IMR-90 (cell line): ENCODE measurements around the gene LTN1. TPM values are rescaled to one million over a fixed set of nuclear protein-coding genes. Genes with fewer than 3 reads are reported as not detected.
A peak's percentile ranks its signal among the peaks of the same experiment; 100 is the strongest.

Experiments used
- ATAC-seq: fragments of 200-7000 bp; cut with Tn5 transposase; 2 replicates; pipeline ENCODE4 v1.9.1; 2020; ENCODE audit warnings: low read depth, mild to moderate bottlenecking, moderate library complexity
- BruUV-seq: library from RNA; stranded (reverse); fragments of 400-500 nt; replicated peaks from 2 replicates; lab custom pipeline; 2021; lab: Mats Ljungman, UMichigan
- CTCF ChIA-PET: fragments of 300-600 bp; formaldehyde crosslinking; extraction: SDS; loops from one replicate; lab custom pipeline; 2021; ENCODE audit warnings: antibody characterized with exemption; lab: Yijun Ruan, JAX
- POLR2A ChIA-PET: fragments of 300-600 bp; sonication (Branson Sonifier 250); formaldehyde crosslinking; loops from one replicate; lab custom pipeline; 2022; ENCODE audit warnings: antibody characterized with exemption; ENCODE audit not compliant: unreplicated experiment; lab: Charles Lee
- DNase-seq: peaks from one replicate; pipeline ENCODE4 v3.0.0; 2013
- H2AFZ ChIP-seq: replicated peaks from 2 replicates; pipeline ENCODE3; 2013; ENCODE audit warnings: low read length, mild to moderate bottlenecking; ENCODE audit not compliant: poor library complexity
- H2AK5ac ChIP-seq: 2 replicates; pipeline ENCODE4 v1.6.1; 2013; ENCODE audit warnings: low read depth, low read length, inconsistent platforms
- H2AK9ac ChIP-seq: replicated peaks from 2 replicates; pipeline ENCODE3; 2013; ENCODE audit warnings: mild to moderate bottlenecking, low read depth, low read length, moderate library complexity; ENCODE audit not compliant: poor library complexity
- H2BK120ac ChIP-seq: 2 replicates; pipeline ENCODE4 v1.6.1; 2013; ENCODE audit warnings: low read depth, low read length, inconsistent platforms
- H2BK15ac ChIP-seq: 3 replicates; pipeline ENCODE4 v1.6.1; 2013; ENCODE audit warnings: low read depth, low read length, inconsistent platforms
- H2BK20ac ChIP-seq: 2 replicates; pipeline ENCODE4 v1.6.1; 2013; ENCODE audit warnings: low read depth, mild to moderate bottlenecking, inconsistent platforms, low read length, moderate library complexity
- H2BK5ac ChIP-seq: 2 replicates; pipeline ENCODE4 v1.6.1; 2013; ENCODE audit warnings: mild to moderate bottlenecking, low read depth, low read length, inconsistent platforms; ENCODE audit not compliant: poor library complexity, severe bottlenecking
- H3K14ac ChIP-seq: replicated peaks from 2 replicates; pipeline ENCODE4 v1.6.1; 2013; ENCODE audit warnings: low read depth, low read length, inconsistent platforms
- H3K18ac ChIP-seq: 2 replicates; pipeline ENCODE4 v1.6.1; 2013; ENCODE audit warnings: low read depth, low read length, control low read depth
- H3K23ac ChIP-seq: 2 replicates; pipeline ENCODE4 v1.6.1; 2013; ENCODE audit warnings: low read depth, low read length, inconsistent platforms
- H3K27ac ChIP-seq: 2 replicates; pipeline ENCODE4 v1.5.1; 2013; ENCODE audit warnings: mild to moderate bottlenecking, control low read depth, low read length; ENCODE audit not compliant: insufficient read depth
- H3K27me3 ChIP-seq: 2 replicates; pipeline ENCODE4 v1.6.1; 2013; ENCODE audit warnings: low read length; ENCODE audit not compliant: control insufficient read depth, insufficient read depth
- H3K36me3 ChIP-seq: 2 replicates; pipeline ENCODE4 v1.6.1; 2013; ENCODE audit warnings: low read length, mixed read lengths; ENCODE audit not compliant: control insufficient read depth, insufficient read depth
- H3K4ac ChIP-seq: 2 replicates; pipeline ENCODE4 v1.6.1; 2013; ENCODE audit warnings: low read depth, low read length, inconsistent platforms
- H3K4me1 ChIP-seq: 2 replicates; pipeline ENCODE4 v1.6.1; 2013; ENCODE audit warnings: low read length, mixed read lengths; ENCODE audit not compliant: control insufficient read depth, insufficient read depth
- H3K4me2 ChIP-seq: 2 replicates; pipeline ENCODE4 v1.6.1; 2013; ENCODE audit warnings: low read depth, mild to moderate bottlenecking, control low read depth, low read length, moderate library complexity
- H3K4me3 ChIP-seq: 2 replicates; pipeline ENCODE4 v1.5.1; 2013; ENCODE audit warnings: low read depth, mild to moderate bottlenecking, control low read depth, low read length, moderate library complexity; ENCODE audit not compliant: insufficient read depth
- H3K56ac ChIP-seq: 2 replicates; pipeline ENCODE4 v1.6.1; 2013; ENCODE audit warnings: low read length, inconsistent platforms; ENCODE audit not compliant: insufficient read depth; ENCODE audit errors: extremely low read depth
- H3K79me1 ChIP-seq, 2 experiments: 2 replicates each; pipeline ENCODE4 v1.6.1; 2013; ENCODE audit warnings: low read length in 2 of 2, inconsistent platforms in 1 of 2, low read depth in 1 of 2
- H3K9ac ChIP-seq: 2 replicates; pipeline ENCODE4 v1.6.1; 2013; ENCODE audit warnings: low read depth, low read length, control low read depth
- H3K9me1 ChIP-seq: 2 replicates; pipeline ENCODE4 v1.6.1; 2013; ENCODE audit warnings: low read length, inconsistent platforms; ENCODE audit not compliant: insufficient read depth
- H3K9me3 ChIP-seq: 2 replicates; pipeline ENCODE4 v1.6.1; 2013; ENCODE audit warnings: low read length; ENCODE audit not compliant: control insufficient read depth, insufficient read depth
- H4K20me1 ChIP-seq: 2 replicates; pipeline ENCODE4 v1.6.1; 2013; ENCODE audit warnings: low read length, inconsistent platforms; ENCODE audit not compliant: insufficient read depth
- H4K5ac ChIP-seq: 2 replicates; pipeline ENCODE4 v1.6.1; 2013; ENCODE audit warnings: mild to moderate bottlenecking, low read depth, low read length, control low read depth
- H4K8ac ChIP-seq, 2 experiments: 2 replicates each; pipeline ENCODE4 v1.6.1; 2013; ENCODE audit warnings: low read depth in 2 of 2, low read length in 2 of 2, control low read depth in 1 of 2, inconsistent platforms in 1 of 2
- H4K91ac ChIP-seq: 2 replicates; pipeline ENCODE4 v1.6.1; 2013; ENCODE audit warnings: low read depth, low read length, inconsistent platforms; ENCODE audit not compliant: insufficient read depth
- BHLHE40 ChIP-seq: fragments of 150-350 bp; IDR thresholded peaks from 2 replicates; pipeline ENCODE4 v1.6.1; 2016; ENCODE audit warnings: mild to moderate bottlenecking, low read depth, low read length
- CEBPB ChIP-seq: IDR thresholded peaks from 2 replicates; pipeline ENCODE4 v1.6.1; 2012; ENCODE audit warnings: low read depth, low read length, improper control_type of control experiment
- CHD1 ChIP-seq: IDR thresholded peaks from 2 replicates; pipeline ENCODE4 v1.6.1; 2012; ENCODE audit warnings: low read depth, low read length, improper control_type of control experiment
- MAFK ChIP-seq: IDR thresholded peaks from 2 replicates; pipeline ENCODE4 v1.6.1; 2012; ENCODE audit warnings: low read depth, low read length, improper control_type of control experiment
- MXI1 ChIP-seq: IDR thresholded peaks from 2 replicates; pipeline ENCODE4 v1.6.1; 2012; ENCODE audit warnings: low read depth, mild to moderate bottlenecking, low read length, moderate library complexity, borderline replicate concordance
- NFE2L2 ChIP-seq: fragments of 150-350 bp; IDR thresholded peaks from 2 replicates; pipeline ENCODE4 v1.6.1; 2016; ENCODE audit warnings: low read depth, mild to moderate bottlenecking, low read length
- RAD21 ChIP-seq: IDR thresholded peaks from 2 replicates; pipeline ENCODE4 v1.6.1; 2012; ENCODE audit warnings: low read length, improper control_type of control experiment
- RCOR1 ChIP-seq: IDR thresholded peaks from 2 replicates; pipeline ENCODE4 v1.6.1; 2012; ENCODE audit warnings: mild to moderate bottlenecking, low read length, improper control_type of control experiment; ENCODE audit not compliant: insufficient replicate concordance
- RFX5 ChIP-seq: IDR thresholded peaks from 2 replicates; pipeline ENCODE4 v1.8.0; 2012; ENCODE audit warnings: low read depth, mild to moderate bottlenecking, low read length, moderate library complexity
- SMC3 ChIP-seq: fragments of 150-350 bp; IDR thresholded peaks from 2 replicates; pipeline ENCODE4 v1.6.1; 2016; ENCODE audit warnings: low read depth, mild to moderate bottlenecking, antibody characterized with exemption, low read length, moderate library complexity
- WGBS, 2 experiments: methylation state at CpG; one replicate each; pipeline versions ENCODE4 v1.1.5 to v1.1.7; 2013; ENCODE audit warnings: missing lambda C conversion rate in 2 of 2; ENCODE audit not compliant: insufficient read length in 1 of 2; ENCODE audit errors: extremely low coverage in 2 of 2; 5-methylcytosine and 5-hydroxymethylcytosine counted together
- dilution Hi-C: fragments of 300-500 bp; cut with HindIII; formaldehyde crosslinking; loops from one replicate; pipeline ENCODE4 v1.14.3; 2018; ENCODE audit warnings: low sequenced_read_pairs; ENCODE audit not compliant: unreplicated experiment
- in situ Hi-C: fragments of 300-500 bp; cut with MboI; formaldehyde crosslinking; loops from 3 replicates; pipeline ENCODE4 v1.14.3; 2019; ENCODE audit warnings: low sequenced_read_pairs, inconsistent platforms, mixed read lengths
- intact Hi-C: fragments of 100-400 bp; cut with micrococcal nuclease; formaldehyde crosslinking; loops from 2 replicates; pipeline ENCODE4 v1.10.0; 2022
- polyA plus RNA-seq, 3 experiments: library from polyadenylated mRNA; depleted of rRNA; stranded (reverse); fragments of >200 nt; gene quantifications; 2 replicates each; pipeline ENCODE4 v1.2.3, GENCODE V29; 2012; ENCODE audit warnings: low replicate concordance in 1 of 3
- total RNA-seq: library from RNA; depleted of rRNA; stranded (reverse); fragments of >200 nt; gene quantifications from 2 replicates; pipeline ENCODE4 v1.2.3, GENCODE V29; 2012
- TF ChIP-seq, protein P1 (sequence below): fragments of 150-350 bp; IDR thresholded peaks from 2 replicates; pipeline ENCODE4 v1.6.1; 2017; ENCODE audit warnings: mild to moderate bottlenecking, antibody characterized with exemption, low read length, low read depth
- TF ChIP-seq, protein P2 (sequence below): fragments of 150-350 bp; IDR thresholded peaks from 2 replicates; pipeline ENCODE4 v1.6.1; 2016; ENCODE audit warnings: low read depth, mild to moderate bottlenecking, low read length, moderate library complexity, borderline replicate concordance

The LTN1 gene
- total and polyA plus RNA-seq, 2 of the 4 experiments (the other 2 are of a cell fraction): 6.7 to 35.5 TPM

DNA sequence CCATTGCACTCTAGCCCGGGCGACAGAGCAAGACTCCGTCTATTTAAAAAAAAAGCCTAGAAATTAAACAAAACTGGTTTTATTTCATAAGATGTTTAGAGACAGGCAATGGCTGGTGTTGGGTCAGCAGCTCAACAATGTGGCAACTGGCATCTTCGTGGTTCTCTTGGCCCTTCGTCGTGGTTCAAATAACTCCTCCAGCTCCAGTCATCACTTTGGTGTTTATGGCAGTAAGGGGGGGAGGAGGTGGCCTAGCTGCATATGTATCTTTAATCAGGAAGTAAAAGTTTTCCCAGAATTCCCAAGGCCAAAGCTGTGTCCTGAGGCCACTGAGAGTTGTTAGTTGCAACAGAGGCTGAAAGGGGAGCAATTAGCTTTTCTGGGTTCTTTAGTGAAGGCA lies 13.0 kb upstream of the LTN1 start:
- Histone ChIP-seq H3K27me3 (no peaks in the 10 kb centered on the region), H3K14ac (no peak overlapping the region), H2BK15ac (no peak overlapping the region), H3K4ac (no peak overlapping the region), H4K91ac (no peak overlapping the region), H2AK5ac (no peak overlapping the region), H3K56ac (no peak overlapping the region), H3K79me1 (peaks cover 0 to 15% of the 10 kb centered on the region in 2 experiments; a peak in 2 of 4 replicates), H3K9me1 (no peaks in the 10 kb centered on the region), H2BK5ac (peak overlapping the region; percentile 48), H2BK120ac (no peak overlapping the region), H4K20me1 (no peaks in the 10 kb centered on the region), H2AFZ (no peak overlapping the region), H3K4me2 (no peak overlapping the region), H4K5ac (no peak overlapping the region; the same call in 1 of the 2 replicates), H4K8ac (no peak overlapping the region), H2AK9ac (no peak overlapping the region), H3K4me3 (no peak overlapping the region), H3K18ac (no peak overlapping the region), H2BK20ac (no peak overlapping the region), H3K27ac (no peak overlapping the region), H3K9ac (no peak overlapping the region), H3K9me3 (no peaks in the 10 kb centered on the region), H3K36me3 (peaks cover 19% of the 10 kb centered on the region), H3K23ac (no peak overlapping the region), H3K4me1 (peaks cover 3% of the 10 kb centered on the region; the same call in 1 of the 2 replicates)
- CTCF ChIA-PET: interaction anchor here (0.6 kb wide), 1 partner anchor 301 kb away, joined by 3 read pairs; no protein-coding TSS in a partner anchor
- TF ChIP-seq BHLHE40 (no peak), CHD1 (no peak), MAFK (no peak), MXI1 (no peak), CEBPB (no peak), NFE2L2 (no peak), RFX5 (no peak), RCOR1 (no peak), SMC3 (no peak), RAD21 (no peak)
- TF ChIP-seq, protein P1, sequence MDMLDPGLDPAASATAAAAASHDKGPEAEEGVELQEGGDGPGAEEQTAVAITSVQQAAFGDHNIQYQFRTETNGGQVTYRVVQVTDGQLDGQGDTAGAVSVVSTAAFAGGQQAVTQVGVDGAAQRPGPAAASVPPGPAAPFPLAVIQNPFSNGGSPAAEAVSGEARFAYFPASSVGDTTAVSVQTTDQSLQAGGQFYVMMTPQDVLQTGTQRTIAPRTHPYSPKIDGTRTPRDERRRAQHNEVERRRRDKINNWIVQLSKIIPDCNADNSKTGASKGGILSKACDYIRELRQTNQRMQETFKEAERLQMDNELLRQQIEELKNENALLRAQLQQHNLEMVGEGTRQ: no peak
- TF ChIP-seq, protein P2, sequence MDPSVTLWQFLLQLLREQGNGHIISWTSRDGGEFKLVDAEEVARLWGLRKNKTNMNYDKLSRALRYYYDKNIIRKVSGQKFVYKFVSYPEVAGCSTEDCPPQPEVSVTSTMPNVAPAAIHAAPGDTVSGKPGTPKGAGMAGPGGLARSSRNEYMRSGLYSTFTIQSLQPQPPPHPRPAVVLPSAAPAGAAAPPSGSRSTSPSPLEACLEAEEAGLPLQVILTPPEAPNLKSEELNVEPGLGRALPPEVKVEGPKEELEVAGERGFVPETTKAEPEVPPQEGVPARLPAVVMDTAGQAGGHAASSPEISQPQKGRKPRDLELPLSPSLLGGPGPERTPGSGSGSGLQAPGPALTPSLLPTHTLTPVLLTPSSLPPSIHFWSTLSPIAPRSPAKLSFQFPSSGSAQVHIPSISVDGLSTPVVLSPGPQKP: no peak
- WGBS, 2 experiments: no CpG with 5 or more reads among the region's 6 CpGs
- ATAC-seq (no peak), DNase-seq (peak; percentile 26)
- BruUV-seq: no TSS peak
- intact Hi-C loops (no loop called here), dilution Hi-C loops (no loop called here), in situ Hi-C loops (no loop called here)
- POLR2A ChIA-PET: interaction anchor here (1.3 kb wide), 1 partner anchor 19 kb away, joined by 4 read pairs; the partner anchor contains the start of gene USP16
